Measurements from ENCODE around the gene PCSK6. TPM values are rescaled to one million over a fixed set of nuclear protein-coding genes. Genes with fewer than 3 reads are reported as not detected.
A peak's percentile ranks its signal among the peaks of the same experiment; 100 is the strongest.

PCSK6 gene
- total RNA-seq, 1 donor from 2014 or later: 1.8 TPM

- Mint-ChIP-seq H3K4me1 (ENCODE audit: low read depth) (no peaks in the 10 kb centered on the region), H3K27ac (no peak overlapping the region), H3K36me3 (ENCODE audit: insufficient read depth) (peaks cover 5% of the 10 kb centered on the region), H3K9me3 (ENCODE audit: low read depth) (no peaks in the 10 kb centered on the region), H3K27me3 (peaks cover 3% of the 10 kb centered on the region), H3K4me3 (ENCODE audit: low read depth) (no peak overlapping the region)
- DNase-seq (ENCODE audit: low spot score, unreplicated experiment): no peak
- no peak for TF ChIP-seq CTCF (IDR thresholded peaks at IDR 0.05; ENCODE audit: unreplicated experiment)
Measured at GRCh38 chr15:101264911-101265641, 224.4 kb downstream of the PCSK6 start.

- Mint-ChIP-seq H3K4me1 (ENCODE audit: low read depth) (no peaks in the 10 kb centered on the region), H3K27ac (no peak overlapping the region), H3K4me3 (ENCODE audit: low read depth) (no peak overlapping the region), H3K9me3 (ENCODE audit: low read depth) (no peaks in the 10 kb centered on the region), H3K36me3 (ENCODE audit: insufficient read depth) (no peaks in the 10 kb centered on the region), H3K27me3 (peaks cover 6% of the 10 kb centered on the region)
- no peak for DNase-seq (ENCODE audit: low spot score, unreplicated experiment)
- no peak for TF ChIP-seq CTCF (IDR thresholded peaks at IDR 0.05; ENCODE audit: unreplicated experiment)
Measured at GRCh38 chr15:101264011-101264410, 225.5 kb downstream of the PCSK6 start.

- TF ChIP-seq CTCF (IDR thresholded peaks at IDR 0.05; ENCODE audit: unreplicated experiment): no peak
- H3K36me3 Mint-ChIP-seq (ENCODE audit: insufficient read depth): no peaks in the 10 kb centered on the region
- H3K9me3 Mint-ChIP-seq (ENCODE audit: low read depth): no peaks in the 10 kb centered on the region
- no peak for DNase-seq (ENCODE audit: low spot score, unreplicated experiment)
- peaks cover 3% of the 10 kb centered on the region for H3K4me1 Mint-ChIP-seq (ENCODE audit: low read depth)
- H3K27ac Mint-ChIP-seq: no peak overlapping the region
- peaks cover 12% of the 10 kb centered on the region for H3K27me3 Mint-ChIP-seq
- no peak overlapping the region for H3K4me3 Mint-ChIP-seq (ENCODE audit: low read depth)
Measured at GRCh38 chr15:101262551-101262950, 227.0 kb downstream of the PCSK6 start.

- no peak for DNase-seq (ENCODE audit: low spot score, unreplicated experiment)
- no peaks in the 10 kb centered on the region for H3K9me3 Mint-ChIP-seq (ENCODE audit: low read depth)
- peak; percentile 91 for TF ChIP-seq CTCF (IDR thresholded peaks at IDR 0.05; ENCODE audit: unreplicated experiment)
- peak overlapping the region; percentile 79 for H3K27ac Mint-ChIP-seq
- no peak overlapping the region for H3K4me3 Mint-ChIP-seq (ENCODE audit: low read depth)
- H3K27me3 Mint-ChIP-seq: peaks cover 20% of the 10 kb centered on the region
- peaks cover 13% of the 10 kb centered on the region for H3K4me1 Mint-ChIP-seq (ENCODE audit: low read depth)
- no peaks in the 10 kb centered on the region for H3K36me3 Mint-ChIP-seq (ENCODE audit: insufficient read depth)
Measured at GRCh38 chr15:101258238-101259144, 231.0 kb downstream of the PCSK6 start.

GRCh38 chr15:101256757-101257156, 232.8 kb downstream of the PCSK6 start:
- Mint-ChIP-seq H3K9me3 (ENCODE audit: low read depth) (no peaks in the 10 kb centered on the region), H3K27ac (no peak overlapping the region), H3K4me1 (ENCODE audit: low read depth) (peaks cover 17% of the 10 kb centered on the region), H3K4me3 (ENCODE audit: low read depth) (no peak overlapping the region), H3K27me3 (peaks cover 25% of the 10 kb centered on the region), H3K36me3 (ENCODE audit: insufficient read depth) (no peaks in the 10 kb centered on the region)
- no peak for DNase-seq (ENCODE audit: low spot score, unreplicated experiment)
- peak; percentile 31 for TF ChIP-seq CTCF (IDR thresholded peaks at IDR 0.05; ENCODE audit: unreplicated experiment)

Data from progenitor cell of endocrine pancreas (in vitro differentiated cells).